Gastroesophageal sphincter (tissue), 3 donors: ENCODE measurements around the gene SPON1.

Source experiments
- CTCF ChIP-seq, 4 experiments: fragments of 200-600 bp in 2 of 4; fragments of 450-650 bp in 2 of 4; sonication (generic) in 1 of 4; IDR thresholded peaks; one replicate each; pipeline ENCODE4 v1.5.1; 2017 to 2019; ENCODE audit warnings: antibody characterized with exemption in 4 of 4, mild to moderate bottlenecking in 2 of 4, moderate library complexity in 2 of 4
- EP300 ChIP-seq: sonication (generic); formaldehyde crosslinking; IDR thresholded peaks from one replicate; pipeline ENCODE4 v1.6.1; 2017; ENCODE audit warnings: antibody characterized with exemption, mild to moderate bottlenecking
- POLR2AphosphoS5 ChIP-seq: sonication (generic); formaldehyde crosslinking; IDR thresholded peaks from one replicate; pipeline ENCODE4 v1.6.1; 2017; ENCODE audit warnings: antibody characterized with exemption

GRCh38 chr11:13974631-13975030, 12.1 kb downstream of the SPON1 start:
- no peak for TF ChIP-seq CTCF (IDR thresholded peaks at IDR 0.05)
- no peak for TF ChIP-seq EP300
- TF ChIP-seq POLR2AphosphoS5, result no peak
